ENCODE measurements around the gene VAX1. TPM values are rescaled to one million over a fixed set of nuclear protein-coding genes. Genes with fewer than 3 reads are reported as not detected.
"Not testable (repeated sequence)": the region's sequence is repeated elsewhere in the genome, so short reads cannot be mapped to it uniquely, and the experiment has no call there.

The VAX1 gene
- total and polyA plus RNA-seq, 2 donors (not counting 1 experiment from before 2014, with no cell fraction given) = not detected

DNA sequence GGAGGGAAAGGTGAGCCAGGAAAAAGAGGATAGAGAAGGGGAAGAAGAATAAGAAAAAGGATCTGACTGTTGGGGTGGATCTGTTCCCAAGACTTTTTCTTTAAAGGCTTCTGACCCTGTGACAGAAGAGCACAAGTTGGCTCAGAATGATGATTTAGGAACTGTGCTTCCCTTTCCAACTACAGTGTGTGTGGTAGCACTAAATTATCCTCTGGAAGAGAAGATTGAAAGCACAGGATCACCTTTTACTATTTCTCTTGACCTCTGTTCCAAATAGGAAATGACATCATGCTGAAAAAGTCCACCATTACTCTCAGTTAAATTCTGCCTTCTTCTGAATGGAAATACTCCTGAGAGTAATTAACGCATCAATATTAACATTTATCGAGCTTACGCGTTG is 47.2 kb downstream of the VAX1 start:
- H3K79me2 ChIP-seq (ENCODE audit: control insufficient read depth, insufficient read depth, low read length) = no peaks in the 10 kb centered on the region
- H3K36me3 ChIP-seq (ENCODE audit: control insufficient read depth, insufficient read depth, low read length) = no peaks in the 10 kb centered on the region
- H3K27ac ChIP-seq (ENCODE audit: insufficient read depth, low read length) = no peak overlapping the region
- H3K27me3 ChIP-seq (ENCODE audit: control insufficient read depth, insufficient read depth, low read length) = no peaks in the 10 kb centered on the region
- no peak overlapping the region for H3K4me2 ChIP-seq (ENCODE audit: extremely low read depth, insufficient read depth, low read length)
- DNase-seq (ENCODE audit: low read depth in 2 of 2) = no peak
- no peak overlapping the region for H2AFZ ChIP-seq (ENCODE audit: low read length)
- no peak overlapping the region for H3K9ac ChIP-seq (ENCODE audit: insufficient read depth, low read length)
- TF ChIP-seq EZH2 (IDR thresholded peaks at IDR 0.05; ENCODE audit: low read length, missing control alignments) = no peak
- TF ChIP-seq, protein P1, sequence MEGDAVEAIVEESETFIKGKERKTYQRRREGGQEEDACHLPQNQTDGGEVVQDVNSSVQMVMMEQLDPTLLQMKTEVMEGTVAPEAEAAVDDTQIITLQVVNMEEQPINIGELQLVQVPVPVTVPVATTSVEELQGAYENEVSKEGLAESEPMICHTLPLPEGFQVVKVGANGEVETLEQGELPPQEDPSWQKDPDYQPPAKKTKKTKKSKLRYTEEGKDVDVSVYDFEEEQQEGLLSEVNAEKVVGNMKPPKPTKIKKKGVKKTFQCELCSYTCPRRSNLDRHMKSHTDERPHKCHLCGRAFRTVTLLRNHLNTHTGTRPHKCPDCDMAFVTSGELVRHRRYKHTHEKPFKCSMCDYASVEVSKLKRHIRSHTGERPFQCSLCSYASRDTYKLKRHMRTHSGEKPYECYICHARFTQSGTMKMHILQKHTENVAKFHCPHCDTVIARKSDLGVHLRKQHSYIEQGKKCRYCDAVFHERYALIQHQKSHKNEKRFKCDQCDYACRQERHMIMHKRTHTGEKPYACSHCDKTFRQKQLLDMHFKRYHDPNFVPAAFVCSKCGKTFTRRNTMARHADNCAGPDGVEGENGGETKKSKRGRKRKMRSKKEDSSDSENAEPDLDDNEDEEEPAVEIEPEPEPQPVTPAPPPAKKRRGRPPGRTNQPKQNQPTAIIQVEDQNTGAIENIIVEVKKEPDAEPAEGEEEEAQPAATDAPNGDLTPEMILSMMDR (conservative IDR thresholded peaks at IDR 0.05 in 1 of 2, IDR thresholded peaks at IDR 0.05 in 1 of 2; ENCODE audit: low read depth in 1 of 2, low read length in 2 of 2) = no peak
- no peaks in the 10 kb centered on the region for H3K4me1 ChIP-seq (ENCODE audit: control insufficient read depth, extremely low read depth, insufficient read depth, low read length)
- no peak overlapping the region for H3K4me3 ChIP-seq (replicated peaks in 1 of 4; ENCODE audit: control extremely low read depth in 1 of 4, insufficient read depth in 1 of 4, low read depth in 3 of 4, low read length in 4 of 4)
- H3K9me3 ChIP-seq (ENCODE audit: control insufficient read depth, insufficient read depth, low read depth, low read length) = no peaks in the 10 kb centered on the region
- H4K20me1 ChIP-seq (ENCODE audit: control insufficient read depth, extremely low read depth, insufficient read depth, low read length) = no peaks in the 10 kb centered on the region

DNA sequence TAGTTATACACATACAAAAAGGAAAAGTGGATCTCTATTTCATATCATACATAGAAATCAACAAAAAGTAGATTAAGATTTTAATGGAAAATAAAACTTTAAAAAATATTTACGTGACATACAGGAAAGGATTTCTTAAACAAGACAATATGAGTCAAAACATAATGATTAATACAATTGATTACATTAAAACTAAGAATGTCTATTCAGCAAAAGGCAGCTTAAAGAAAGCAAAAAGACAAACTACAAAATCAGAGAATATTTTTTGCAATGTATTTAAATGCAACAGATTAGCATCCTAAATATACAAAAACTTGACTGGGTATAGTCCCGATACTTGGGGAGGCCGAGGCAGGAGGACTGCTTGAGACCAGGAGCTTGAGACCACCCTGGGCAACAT is 50.5 kb downstream of the VAX1 start:
- H3K9me3 ChIP-seq (ENCODE audit: control insufficient read depth, insufficient read depth, low read depth, low read length) = no peaks in the 10 kb centered on the region
- no peak for DNase-seq (ENCODE audit: low read depth in 2 of 2)
- H3K4me3 ChIP-seq (replicated peaks in 1 of 4; ENCODE audit: control extremely low read depth in 1 of 4, insufficient read depth in 1 of 4, low read depth in 3 of 4, low read length in 4 of 4) = no peak overlapping the region
- no peaks in the 10 kb centered on the region for H3K27me3 ChIP-seq (ENCODE audit: control insufficient read depth, insufficient read depth, low read length)
- H3K4me2 ChIP-seq (ENCODE audit: extremely low read depth, insufficient read depth, low read length) = no peak overlapping the region
- no peaks in the 10 kb centered on the region for H3K4me1 ChIP-seq (ENCODE audit: control insufficient read depth, extremely low read depth, insufficient read depth, low read length)
- no peak overlapping the region for H3K9ac ChIP-seq (ENCODE audit: insufficient read depth, low read length)
- no peaks in the 10 kb centered on the region for H3K79me2 ChIP-seq (ENCODE audit: control insufficient read depth, insufficient read depth, low read length)
- H4K20me1 ChIP-seq (ENCODE audit: control insufficient read depth, extremely low read depth, insufficient read depth, low read length) = no peaks in the 10 kb centered on the region
- TF ChIP-seq EZH2 (IDR thresholded peaks at IDR 0.05; ENCODE audit: low read length, missing control alignments) = no peak
- TF ChIP-seq, protein P1 (conservative IDR thresholded peaks at IDR 0.05 in 1 of 2, IDR thresholded peaks at IDR 0.05 in 1 of 2; ENCODE audit: low read depth in 1 of 2, low read length in 2 of 2) = no peak
- H2AFZ ChIP-seq (ENCODE audit: low read length) = no peak overlapping the region
- H3K36me3 ChIP-seq (ENCODE audit: control insufficient read depth, insufficient read depth, low read length) = no peaks in the 10 kb centered on the region
- no peak overlapping the region for H3K27ac ChIP-seq (ENCODE audit: insufficient read depth, low read length)

DNA sequence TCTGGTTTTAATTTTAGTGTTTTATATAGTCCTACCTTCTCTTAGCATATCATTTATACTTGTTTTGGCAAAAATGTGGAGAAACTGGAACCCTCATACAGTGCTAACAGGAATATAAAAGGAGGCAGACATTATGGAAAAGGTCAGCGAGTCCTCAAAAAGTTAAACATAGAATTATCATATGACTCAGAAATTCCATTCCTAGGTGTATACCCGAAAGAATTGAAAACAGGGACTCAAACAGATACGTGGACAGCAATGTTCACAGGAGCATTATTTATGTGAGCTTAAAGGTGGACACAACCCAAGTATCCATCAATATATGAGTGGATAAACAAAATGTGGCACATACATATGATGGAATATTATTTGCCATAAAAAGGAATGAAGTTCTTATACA is 51.5 kb downstream of the VAX1 start:
- no peak overlapping the region for H3K4me3 ChIP-seq (replicated peaks in 1 of 4; ENCODE audit: control extremely low read depth in 1 of 4, insufficient read depth in 1 of 4, low read depth in 3 of 4, low read length in 4 of 4)
- no peak overlapping the region for H2AFZ ChIP-seq (ENCODE audit: low read length)
- no peaks in the 10 kb centered on the region for H3K79me2 ChIP-seq (ENCODE audit: control insufficient read depth, insufficient read depth, low read length)
- DNase-seq (ENCODE audit: low read depth in 2 of 2) = no peak
- H3K4me1 ChIP-seq (ENCODE audit: control insufficient read depth, extremely low read depth, insufficient read depth, low read length) = no peaks in the 10 kb centered on the region
- no peaks in the 10 kb centered on the region for H3K36me3 ChIP-seq (ENCODE audit: control insufficient read depth, insufficient read depth, low read length)
- TF ChIP-seq, protein P1 (conservative IDR thresholded peaks at IDR 0.05 in 1 of 2, IDR thresholded peaks at IDR 0.05 in 1 of 2; ENCODE audit: low read depth in 1 of 2, low read length in 2 of 2) = no peak
- no peak for TF ChIP-seq EZH2 (IDR thresholded peaks at IDR 0.05; ENCODE audit: low read length, missing control alignments)
- no peaks in the 10 kb centered on the region for H3K9me3 ChIP-seq (ENCODE audit: control insufficient read depth, insufficient read depth, low read depth, low read length)
- no peaks in the 10 kb centered on the region for H4K20me1 ChIP-seq (ENCODE audit: control insufficient read depth, extremely low read depth, insufficient read depth, low read length)
- no peak overlapping the region for H3K9ac ChIP-seq (ENCODE audit: insufficient read depth, low read length)
- H3K27me3 ChIP-seq (ENCODE audit: control insufficient read depth, insufficient read depth, low read length) = no peaks in the 10 kb centered on the region
- no peak overlapping the region for H3K27ac ChIP-seq (ENCODE audit: insufficient read depth, low read length)
- H3K4me2 ChIP-seq (ENCODE audit: extremely low read depth, insufficient read depth, low read length) = no peak overlapping the region

DNA sequence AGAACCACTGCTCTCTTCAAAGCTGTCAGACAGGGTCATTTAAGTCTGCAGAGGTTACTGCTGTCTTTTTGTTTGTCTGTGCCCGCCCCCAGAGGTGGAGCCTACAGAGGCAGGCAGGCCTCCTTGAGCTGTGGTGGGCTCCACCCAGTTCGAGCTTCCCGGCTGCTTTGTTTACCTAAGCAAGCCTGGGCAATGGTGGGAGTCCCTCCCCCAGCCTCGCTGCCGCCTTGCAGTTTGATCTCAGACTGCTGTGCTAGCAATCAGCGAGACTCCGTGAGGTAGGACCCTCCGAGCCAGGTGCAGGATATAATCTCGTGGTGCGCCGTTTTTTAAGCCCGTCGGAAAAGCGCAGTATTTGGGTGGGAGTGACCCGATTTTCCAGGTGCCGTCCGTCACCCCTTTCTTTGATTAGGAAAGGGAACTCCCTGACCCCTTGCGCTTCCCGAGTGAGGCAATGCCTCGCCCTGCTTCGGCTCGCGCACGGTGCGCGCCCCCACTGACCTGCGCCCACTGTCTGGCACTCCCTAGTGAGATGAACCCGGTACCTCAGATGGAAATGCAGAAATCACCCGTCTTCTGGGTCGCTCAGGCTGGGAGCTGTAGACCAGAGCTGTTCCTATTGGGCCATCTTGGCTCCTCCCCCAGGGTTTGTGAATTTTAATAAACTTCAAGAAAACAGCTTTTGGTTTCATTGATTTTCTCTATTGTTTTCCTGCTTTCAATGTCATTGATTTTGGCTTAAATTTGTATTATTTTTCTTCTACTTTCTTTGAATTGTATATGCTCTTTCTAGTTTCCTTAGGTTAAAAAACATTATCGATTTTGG is 53.4 kb downstream of the VAX1 start:
- not testable (repeated sequence) for H3K36me3 ChIP-seq (ENCODE audit: control insufficient read depth, insufficient read depth, low read length); H3K4me3 ChIP-seq (replicated peaks in 1 of 4; ENCODE audit: control extremely low read depth in 1 of 4, insufficient read depth in 1 of 4, low read depth in 3 of 4, low read length in 4 of 4); H3K4me2 ChIP-seq (ENCODE audit: extremely low read depth, insufficient read depth, low read length)

More for the DNA sequence above, 53.4 kb downstream of the VAX1 start:
- not testable (repeated sequence) for H3K9ac ChIP-seq (ENCODE audit: insufficient read depth, low read length); H3K9me3 ChIP-seq (ENCODE audit: control insufficient read depth, insufficient read depth, low read depth, low read length); DNase-seq (ENCODE audit: low read depth in 2 of 2); H3K4me1 ChIP-seq (ENCODE audit: control insufficient read depth, extremely low read depth, insufficient read depth, low read length); H3K79me2 ChIP-seq (ENCODE audit: control insufficient read depth, insufficient read depth, low read length); H3K27me3 ChIP-seq (ENCODE audit: control insufficient read depth, insufficient read depth, low read length); H2AFZ ChIP-seq (ENCODE audit: low read length); H4K20me1 ChIP-seq (ENCODE audit: control insufficient read depth, extremely low read depth, insufficient read depth, low read length); H3K27ac ChIP-seq (ENCODE audit: insufficient read depth, low read length)

Measured in fibroblast of lung (primary cell).